Panc1 (cell line): ENCODE results near the gene NDUFS6. TPM values are rescaled to one million over a fixed set of nuclear protein-coding genes. Genes with fewer than 3 reads are reported as not detected.
A peak's percentile ranks its signal among the peaks of the same experiment; 100 is the strongest.

ENCODE experiments used
- ATAC-seq: fragments of 200-7000 bp; cut with Tn5 transposase; 2 replicates; pipeline ENCODE4 v1.9.1; 2020; ENCODE audit warnings: mild to moderate bottlenecking, moderate library complexity
- BruUV-seq: library from RNA; stranded (reverse); fragments of 400-500 nt; replicated peaks from 2 replicates; lab custom pipeline; 2021; lab: Mats Ljungman, UMichigan
- CTCF ChIA-PET: fragments of 300-600 bp; sonication (Branson Sonifier 250); formaldehyde crosslinking; loops from one replicate; lab custom pipeline; 2022; ENCODE audit warnings: antibody characterized with exemption; lab: Charles Lee
- POLR2A ChIA-PET: fragments of 300-600 bp; sonication (Branson Sonifier 250); formaldehyde crosslinking; loops from one replicate; lab custom pipeline; 2022; ENCODE audit warnings: antibody characterized with exemption; lab: Charles Lee
- DNase-seq: peaks from one replicate; pipeline ENCODE4 v3.0.0-alpha.2; 2010; ENCODE audit warnings: low read depth, low spot score
- H3K27ac ChIP-seq: 2 replicates; pipeline ENCODE4 v1.5.1; 2011; ENCODE audit warnings: mild to moderate bottlenecking, low read length, inconsistent platforms
- H3K27me3 ChIP-seq: fragments of 200-500 bp; sonication (Bioruptor generic); 2 replicates; pipeline ENCODE4 v1.6.0; 2014; ENCODE audit warnings: low read length, inconsistent platforms; ENCODE audit not compliant: control insufficient read depth, insufficient read depth
- H3K36me3 ChIP-seq: fragments of 200-500 bp; sonication (Bioruptor generic); 2 replicates; pipeline ENCODE4 v1.5.1; 2014; ENCODE audit warnings: inconsistent platforms, mild to moderate bottlenecking, low read length, moderate library complexity; ENCODE audit not compliant: control insufficient read depth, insufficient read depth
- H3K4me1 ChIP-seq: 2 replicates; pipeline ENCODE4 v1.5.1; 2011; ENCODE audit warnings: inconsistent platforms, mild to moderate bottlenecking, low read length, moderate library complexity; ENCODE audit not compliant: control insufficient read depth, insufficient read depth
- H3K4me3 ChIP-seq, 2 experiments: 2 replicates each; pipeline ENCODE4 v1.5.1; 2011 to 2012; ENCODE audit warnings: low read depth in 2 of 2, low read length in 2 of 2, mild to moderate bottlenecking in 2 of 2, inconsistent platforms in 1 of 2, moderate library complexity in 1 of 2
- H3K9me3 ChIP-seq: fragments of 200-500 bp; sonication (Bioruptor generic); 2 replicates; pipeline ENCODE4 v1.5.1; 2014; ENCODE audit warnings: low read depth, mild to moderate bottlenecking, inconsistent platforms, low read length, moderate library complexity; ENCODE audit not compliant: control insufficient read depth, insufficient read depth
- CTCF ChIP-seq: fragments of 450-650 bp; IDR thresholded peaks from 2 replicates; pipeline ENCODE4 v1.5.1; 2017; ENCODE audit warnings: mild to moderate bottlenecking
- POLR2AphosphoS5 ChIP-seq: IDR thresholded peaks from 2 replicates; pipeline ENCODE4 v1.6.1; 2012; ENCODE audit warnings: mild to moderate bottlenecking, low read depth, low read length, moderate library complexity
- SIN3A ChIP-seq: IDR thresholded peaks from 2 replicates; pipeline ENCODE4 v1.6.1; 2012; ENCODE audit warnings: low read depth, mild to moderate bottlenecking, low read length, moderate library complexity, borderline replicate concordance; ENCODE audit not compliant: insufficient read depth
- TCF7L2 ChIP-seq: IDR thresholded peaks from 2 replicates; pipeline ENCODE4 v1.6.1; 2011; ENCODE audit warnings: mild to moderate bottlenecking, low read depth, low read length, inconsistent platforms
- in situ Hi-C: cut with HindIII; loops from 2 replicates; pipeline ENCODE4 v1.10.0; 2016; ENCODE audit warnings: low sequenced_read_pairs, low pct_unique_long_range_greater_than_20kb
- intact Hi-C: fragments of 100-400 bp; cut with micrococcal nuclease; formaldehyde crosslinking; loops from one replicate; pipeline ENCODE4 v1.10.0; 2022; ENCODE audit not compliant: unreplicated experiment
- total RNA-seq: library from RNA; stranded (reverse); gene quantifications from one replicate; pipeline ENCODE4 v1.2.1, GENCODE V29; 2021; ENCODE audit not compliant: unreplicated experiment
- TF ChIP-seq, protein P1 (sequence below), 2 experiments: IDR thresholded peaks; 2 replicates each; pipeline ENCODE4 v1.6.1; 2011 to 2012; ENCODE audit warnings: low read depth in 2 of 2, control low read depth in 1 of 2, low read length in 1 of 2, mild to moderate bottlenecking in 1 of 2, moderate library complexity in 1 of 2; ENCODE audit not compliant: insufficient read depth in 1 of 2

Gene NDUFS6
- total RNA-seq, 1 experiment from 2014 or later: 70.6 TPM

DNA sequence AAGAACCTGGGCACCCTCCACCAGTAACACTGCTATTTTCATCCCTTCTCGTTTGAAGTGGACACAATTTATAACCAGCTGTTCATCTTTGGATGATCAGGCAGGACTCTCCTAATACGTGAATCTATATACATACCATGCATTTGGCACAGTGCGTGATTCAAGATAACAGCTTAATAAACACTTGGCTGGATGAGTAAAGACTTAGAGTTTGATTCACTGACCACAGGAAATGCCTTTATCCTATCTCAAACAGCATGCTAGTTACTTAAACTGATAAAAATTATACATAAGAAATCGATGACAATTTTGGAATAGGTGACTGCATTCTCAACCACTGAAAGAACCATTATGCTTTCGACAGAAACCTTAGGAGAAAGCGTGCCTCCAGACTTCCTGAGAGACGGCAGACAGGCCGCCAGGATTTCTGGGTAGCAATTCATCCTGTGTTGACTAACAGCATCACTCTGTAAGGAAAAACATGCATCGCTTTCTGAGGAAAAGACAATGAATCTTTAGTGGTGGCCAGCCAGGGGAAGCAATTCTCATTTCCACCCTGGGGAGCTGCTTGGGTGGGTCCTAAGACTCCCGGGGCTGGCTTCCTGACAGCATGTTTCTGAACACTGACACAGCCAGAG lies 11.3 kb upstream of the NDUFS6 start:
- in situ Hi-C loops: no loop called here
- DNase-seq: no peak
- intact Hi-C loops: no loop called here
- BruUV-seq: no TSS peak
- ATAC-seq: peak; percentile 68
- H3K27ac ChIP-seq: peak overlapping the region; percentile 23; the same call in 1 of the 2 replicates
- H3K27me3 ChIP-seq: no peaks in the 10 kb centered on the region
- TF ChIP-seq TCF7L2: no peak
- no peak for TF ChIP-seq SIN3A
- TF ChIP-seq POLR2AphosphoS5: no peak
- TF ChIP-seq CTCF: no peak
- TF ChIP-seq, protein P1, sequence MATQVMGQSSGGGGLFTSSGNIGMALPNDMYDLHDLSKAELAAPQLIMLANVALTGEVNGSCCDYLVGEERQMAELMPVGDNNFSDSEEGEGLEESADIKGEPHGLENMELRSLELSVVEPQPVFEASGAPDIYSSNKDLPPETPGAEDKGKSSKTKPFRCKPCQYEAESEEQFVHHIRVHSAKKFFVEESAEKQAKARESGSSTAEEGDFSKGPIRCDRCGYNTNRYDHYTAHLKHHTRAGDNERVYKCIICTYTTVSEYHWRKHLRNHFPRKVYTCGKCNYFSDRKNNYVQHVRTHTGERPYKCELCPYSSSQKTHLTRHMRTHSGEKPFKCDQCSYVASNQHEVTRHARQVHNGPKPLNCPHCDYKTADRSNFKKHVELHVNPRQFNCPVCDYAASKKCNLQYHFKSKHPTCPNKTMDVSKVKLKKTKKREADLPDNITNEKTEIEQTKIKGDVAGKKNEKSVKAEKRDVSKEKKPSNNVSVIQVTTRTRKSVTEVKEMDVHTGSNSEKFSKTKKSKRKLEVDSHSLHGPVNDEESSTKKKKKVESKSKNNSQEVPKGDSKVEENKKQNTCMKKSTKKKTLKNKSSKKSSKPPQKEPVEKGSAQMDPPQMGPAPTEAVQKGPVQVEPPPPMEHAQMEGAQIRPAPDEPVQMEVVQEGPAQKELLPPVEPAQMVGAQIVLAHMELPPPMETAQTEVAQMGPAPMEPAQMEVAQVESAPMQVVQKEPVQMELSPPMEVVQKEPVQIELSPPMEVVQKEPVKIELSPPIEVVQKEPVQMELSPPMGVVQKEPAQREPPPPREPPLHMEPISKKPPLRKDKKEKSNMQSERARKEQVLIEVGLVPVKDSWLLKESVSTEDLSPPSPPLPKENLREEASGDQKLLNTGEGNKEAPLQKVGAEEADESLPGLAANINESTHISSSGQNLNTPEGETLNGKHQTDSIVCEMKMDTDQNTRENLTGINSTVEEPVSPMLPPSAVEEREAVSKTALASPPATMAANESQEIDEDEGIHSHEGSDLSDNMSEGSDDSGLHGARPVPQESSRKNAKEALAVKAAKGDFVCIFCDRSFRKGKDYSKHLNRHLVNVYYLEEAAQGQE (IDR thresholded peaks at IDR 0.05; ENCODE audit: insufficient read depth in 1 of 2, low read depth in 2 of 2, low read length in 1 of 2): no peak
- ChIA-PET CTCF (no interaction called here), POLR2A (no interaction called here)
- H3K9me3 ChIP-seq: no peaks in the 10 kb centered on the region
- peak overlapping the region in 1 of 2 experiments; percentile 3; a peak in 2 of 4 replicates for H3K4me3 ChIP-seq
- H3K4me1 ChIP-seq: peaks cover 22% of the 10 kb centered on the region
- H3K36me3 ChIP-seq: no peaks in the 10 kb centered on the region

DNA sequence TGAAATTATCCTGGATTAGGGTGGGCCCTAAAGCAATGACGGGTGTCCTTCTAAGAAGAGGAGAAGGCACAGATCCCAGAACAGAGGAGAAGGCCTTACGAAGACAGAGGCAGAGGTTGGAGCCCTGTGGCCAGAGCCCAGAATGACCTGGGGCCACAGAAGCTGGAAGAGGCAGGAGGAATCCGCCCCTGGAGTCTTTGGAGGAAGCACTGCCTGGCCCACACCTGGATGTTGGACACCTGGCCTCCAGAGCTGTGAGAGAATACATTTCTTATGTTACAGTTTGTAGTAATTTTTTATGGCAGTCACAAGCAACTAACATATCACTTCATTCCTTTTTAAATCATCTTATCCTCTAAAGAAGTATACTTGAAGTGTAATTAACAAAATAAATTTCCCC lies 10.0 kb upstream of the NDUFS6 start:
- ChIA-PET CTCF (no interaction called here), POLR2A (no interaction called here)
- Histone ChIP-seq H3K4me1 (peaks cover 22% of the 10 kb centered on the region), H3K27ac (no peak overlapping the region), H3K4me3 (no peak overlapping the region), H3K36me3 (no peaks in the 10 kb centered on the region), H3K27me3 (no peaks in the 10 kb centered on the region), H3K9me3 (no peaks in the 10 kb centered on the region)
- DNase-seq (no peak), ATAC-seq (no peak)
- no peak for TF ChIP-seq SIN3A
- TF ChIP-seq POLR2AphosphoS5: no peak
- no peak for TF ChIP-seq CTCF
- TF ChIP-seq TCF7L2: no peak
- TF ChIP-seq, protein P1 (IDR thresholded peaks at IDR 0.05; ENCODE audit: insufficient read depth in 1 of 2, low read depth in 2 of 2, low read length in 1 of 2): no peak
- intact Hi-C loops (no loop called here), in situ Hi-C loops (no loop called here)
- BruUV-seq: no TSS peak
